ENCODE results near the gene AKT1. TPM values are rescaled to one million over a fixed set of nuclear protein-coding genes. Genes with fewer than 3 reads are reported as not detected.

Gene AKT1
- total and polyA plus RNA-seq, 3 experiments from 2014 or later, result 34.1 to 150 (median 147) TPM

- H3K36me3 Mint-ChIP-seq, result peaks cover 0 to 20% (median 0%) of the 10 kb centered on the region in 3 donors
- Histone ChIP-seq H3K4me3 (ENCODE audit: low read length) (peak overlapping the region; percentile 52), H3K9me3 (ENCODE audit: low read length) (no peaks in the 10 kb centered on the region), H3K27ac (ENCODE audit: low read depth, low read length) (peak overlapping the region; percentile 38), H3K36me3 (ENCODE audit: insufficient read depth, low read length) (peaks cover 4% of the 10 kb centered on the region), H3K4me1 (ENCODE audit: insufficient read depth, low read length) (peaks cover 31% of the 10 kb centered on the region), H3K27me3 (ENCODE audit: insufficient read depth, low read length, poor library complexity, severe bottlenecking) (no peaks in the 10 kb centered on the region)
- no peaks in the 10 kb centered on the region for H3K27me3 Mint-ChIP-seq
- H3K4me1 Mint-ChIP-seq, result peaks cover 36 to 68% (median 38%) of the 10 kb centered on the region in 3 donors
- no peak for DNase-seq
- ChIA-PET POLR2A (interaction anchor here (0.8 kb wide), 1 partner anchor 24 kb away, joined by 3 read pairs; no protein-coding TSS in a partner anchor), CTCF (interaction anchor here (2.1 kb wide), 1 partner anchor 26 kb away, joined by 7 read pairs; no protein-coding TSS in a partner anchor)
- H3K27ac Mint-ChIP-seq, result peak overlapping the region; percentile 72 to 92 (median 84)
- peak overlapping the region; percentile 86 to 93 (median 88) for H3K4me3 Mint-ChIP-seq
- H3K9me3 Mint-ChIP-seq, result no peaks in the 10 kb centered on the region
Observed at GRCh38 chr14:104794631-104794992, 936 bp downstream of the AKT1 start.

DNA sequence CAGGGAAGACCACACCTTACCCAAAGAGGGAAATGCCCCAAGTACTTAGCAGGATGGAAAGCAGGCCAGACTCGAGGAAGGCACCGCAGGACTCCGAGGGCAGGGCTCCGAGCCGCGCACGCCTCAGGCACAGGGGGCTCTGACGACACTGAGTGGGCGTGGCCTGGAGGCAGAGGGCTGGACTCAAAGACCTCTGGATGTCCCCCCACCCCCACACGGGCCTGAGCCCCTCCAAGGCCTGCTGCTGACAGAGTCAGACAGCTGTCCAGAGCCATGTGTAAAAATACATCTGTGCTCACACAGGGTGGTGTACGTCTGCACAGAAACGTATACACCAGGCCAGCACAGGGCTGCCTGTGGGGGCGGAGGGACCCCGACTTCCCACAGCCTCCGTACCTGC, 1.4 kb downstream of the AKT1 start:
- peak overlapping the region; percentile 72 to 92 (median 82) for H3K27ac Mint-ChIP-seq
- POLR2A ChIA-PET, result interaction anchor here (0.8 to 1.1 kb wide), 2 partner anchors 25 to 226 kb away, joined by 3 to 4 read pairs; partner anchors contain the start of gene CDCA4
- peaks cover 33 to 66% (median 34%) of the 10 kb centered on the region in 3 donors for H3K4me1 Mint-ChIP-seq
- peaks cover 0 to 22% (median 0%) of the 10 kb centered on the region in 3 donors for H3K36me3 Mint-ChIP-seq
- Histone ChIP-seq H3K4me3 (ENCODE audit: low read length) (peak overlapping the region; percentile 52), H3K27ac (ENCODE audit: low read depth, low read length) (peak overlapping the region; percentile 38), H3K36me3 (ENCODE audit: insufficient read depth, low read length) (peaks cover 4% of the 10 kb centered on the region), H3K27me3 (ENCODE audit: insufficient read depth, low read length, poor library complexity, severe bottlenecking) (no peaks in the 10 kb centered on the region), H3K4me1 (ENCODE audit: insufficient read depth, low read length) (peaks cover 31% of the 10 kb centered on the region), H3K9me3 (ENCODE audit: low read length) (no peaks in the 10 kb centered on the region)
- CTCF ChIA-PET, result interaction anchor here (1.1 to 2.1 kb wide), 2 partner anchors 24 to 26 kb away, joined by 3 to 7 read pairs; no protein-coding TSS in a partner anchor
- no peaks in the 10 kb centered on the region for H3K27me3 Mint-ChIP-seq
- H3K9me3 Mint-ChIP-seq, result no peaks in the 10 kb centered on the region
- peak in 4 of 5 donors; percentile 31 to 60 (median 33) for DNase-seq
- H3K4me3 Mint-ChIP-seq, result peak overlapping the region; percentile 86 to 93 (median 88)

- H3K9me3 ChIP-seq (ENCODE audit: low read length), result no peaks in the 10 kb centered on the region
- CTCF ChIA-PET, result interaction anchor here (1.1 to 2.1 kb wide), 2 partner anchors 23 to 25 kb away, joined by 3 to 7 read pairs; no protein-coding TSS in a partner anchor
- Mint-ChIP-seq H3K4me1 (peaks cover 31 to 62% (median 32%) of the 10 kb centered on the region in 3 donors), H3K27me3 (no peaks in the 10 kb centered on the region), H3K4me3 (peak overlapping the region; percentile 86 to 93 (median 88)), H3K9me3 (no peaks in the 10 kb centered on the region), H3K27ac (peak overlapping the region in 6 of 8 donors; percentile 46 to 92 (median 79)), H3K36me3 (peaks cover 0 to 22% (median 0%) of the 10 kb centered on the region in 3 donors)
- no peak overlapping the region for H3K27ac ChIP-seq (ENCODE audit: low read depth, low read length)
- peaks cover 31% of the 10 kb centered on the region for H3K4me1 ChIP-seq (ENCODE audit: insufficient read depth, low read length)
- H3K4me3 ChIP-seq (ENCODE audit: low read length), result peak overlapping the region; percentile 52
- no peaks in the 10 kb centered on the region for H3K27me3 ChIP-seq (ENCODE audit: insufficient read depth, low read length, poor library complexity, severe bottlenecking)
- POLR2A ChIA-PET, result interaction anchor here (1.1 kb wide), 1 partner anchor 227 kb away, joined by 4 read pairs; the partner anchor contains the start of gene CDCA4
- no peak for DNase-seq
- H3K36me3 ChIP-seq (ENCODE audit: insufficient read depth, low read length), result peaks cover 4% of the 10 kb centered on the region
Observed at GRCh38 chr14:104793703-104793959, 1.9 kb downstream of the AKT1 start.

DNA sequence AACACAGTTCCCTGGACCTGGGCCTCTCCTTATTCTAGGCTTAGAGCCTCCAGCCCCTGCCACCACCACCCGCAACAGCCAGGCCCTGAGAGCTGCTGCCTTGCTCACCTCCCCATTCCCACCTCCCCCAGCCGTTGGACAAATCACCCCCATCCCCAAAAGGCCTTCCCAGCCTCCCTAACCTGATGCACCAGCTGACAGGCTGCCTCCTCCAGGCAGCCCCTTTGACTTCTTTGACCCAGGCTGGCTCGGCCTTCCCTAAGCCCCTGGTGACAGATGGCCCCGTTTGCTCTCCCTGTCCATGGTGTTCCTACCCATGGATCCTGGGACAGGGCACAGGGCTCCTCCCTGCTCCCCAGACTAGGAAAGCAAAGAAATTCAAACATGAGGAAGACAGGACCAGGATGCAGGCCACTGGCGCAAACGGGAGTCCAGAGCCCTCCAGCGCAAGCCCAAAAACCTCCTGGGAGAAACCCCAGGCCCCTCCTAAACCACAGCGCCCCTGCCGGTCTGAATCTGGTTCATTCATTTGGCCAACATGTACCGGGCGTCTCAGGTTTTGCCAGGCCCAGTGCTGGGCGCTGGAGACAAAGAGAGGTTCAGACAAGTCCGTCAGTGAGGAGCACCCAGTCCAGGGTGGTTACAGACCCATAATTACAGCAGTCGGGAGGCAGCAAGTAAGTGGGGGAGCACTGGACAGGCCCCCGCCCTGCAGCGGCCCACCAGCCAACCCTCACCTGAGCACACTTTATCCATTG, 2.4 kb downstream of the AKT1 start:
- no peaks in the 10 kb centered on the region for H3K9me3 ChIP-seq (ENCODE audit: low read length)
- no peak overlapping the region for H3K4me3 ChIP-seq (ENCODE audit: low read length)
- CTCF ChIA-PET, result interaction anchor here (1.0 to 1.1 kb wide), 2 partner anchors 23 to 24 kb away, joined by 3 read pairs; no protein-coding TSS in a partner anchor
- POLR2A ChIA-PET, result interaction anchor here (1.1 kb wide), 1 partner anchor 227 kb away, joined by 4 read pairs; the partner anchor contains the start of gene CDCA4
- H3K9me3 Mint-ChIP-seq, result no peaks in the 10 kb centered on the region
- peaks cover 31% of the 10 kb centered on the region for H3K4me1 ChIP-seq (ENCODE audit: insufficient read depth, low read length)
- peaks cover 30 to 62% (median 32%) of the 10 kb centered on the region in 3 donors for H3K4me1 Mint-ChIP-seq
- H3K27ac Mint-ChIP-seq, result peak overlapping the region in 7 of 8 donors; percentile 17 to 93 (median 75)
- no peak overlapping the region for H3K27ac ChIP-seq (ENCODE audit: low read depth, low read length)
- H3K36me3 ChIP-seq (ENCODE audit: insufficient read depth, low read length), result peaks cover 4% of the 10 kb centered on the region
- H3K36me3 Mint-ChIP-seq, result peaks cover 0 to 22% (median 0%) of the 10 kb centered on the region in 3 donors
- H3K4me3 Mint-ChIP-seq, result peak overlapping the region; percentile 86 to 93 (median 88)
- H3K27me3 ChIP-seq (ENCODE audit: insufficient read depth, low read length, poor library complexity, severe bottlenecking), result no peaks in the 10 kb centered on the region
- DNase-seq, result no peak
- H3K27me3 Mint-ChIP-seq, result no peaks in the 10 kb centered on the region

DNA sequence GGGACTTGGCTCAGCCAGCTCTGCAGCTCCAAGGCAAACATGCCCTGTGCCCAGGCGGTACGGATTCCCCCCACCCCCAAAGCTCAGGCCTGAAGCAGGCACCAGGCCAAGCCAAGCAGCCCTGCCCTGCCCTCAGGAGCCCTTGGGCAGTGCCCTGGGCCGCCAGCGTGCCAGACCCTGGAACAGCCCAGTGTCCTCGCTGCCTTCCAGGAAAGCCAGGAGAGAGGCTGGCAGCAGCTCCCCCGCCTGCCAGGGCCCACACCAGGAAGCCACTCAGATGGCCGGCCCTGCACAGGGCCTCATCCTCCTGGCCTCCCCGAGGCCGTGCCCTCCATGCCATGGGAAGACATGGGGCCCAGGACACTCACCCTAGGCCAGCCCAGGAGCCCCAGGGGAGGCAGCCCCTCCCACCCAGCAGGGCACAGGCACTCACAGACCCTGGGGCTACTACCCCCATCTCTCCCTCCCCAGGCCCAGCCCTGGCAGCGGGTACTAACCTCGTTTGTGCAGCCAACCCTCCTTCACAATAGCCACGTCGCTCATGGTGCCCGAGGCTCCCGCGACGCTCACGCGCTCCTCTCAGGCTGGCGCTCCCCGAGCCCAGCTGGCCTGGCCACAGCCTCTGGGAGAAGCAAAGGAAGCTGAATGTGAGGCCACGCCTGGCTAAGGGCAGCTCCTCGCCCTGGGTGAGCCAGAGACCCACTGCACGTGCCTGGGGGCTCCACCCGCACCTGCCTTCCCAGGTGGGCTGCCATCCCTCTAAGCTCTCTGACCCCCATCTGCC, 3.3 kb downstream of the AKT1 start:
- peak overlapping the region in 3 of 8 donors; percentile 64 to 93 (median 70) for H3K27ac Mint-ChIP-seq
- Histone ChIP-seq H3K27me3 (ENCODE audit: insufficient read depth, low read length, poor library complexity, severe bottlenecking) (no peaks in the 10 kb centered on the region), H3K27ac (ENCODE audit: low read depth, low read length) (no peak overlapping the region), H3K4me1 (ENCODE audit: insufficient read depth, low read length) (peaks cover 32% of the 10 kb centered on the region), H3K36me3 (ENCODE audit: insufficient read depth, low read length) (peaks cover 4% of the 10 kb centered on the region), H3K9me3 (ENCODE audit: low read length) (no peaks in the 10 kb centered on the region), H3K4me3 (ENCODE audit: low read length) (no peak overlapping the region)
- CTCF ChIA-PET, result interaction anchor here (1.0 kb wide), 1 partner anchor 23 kb away, joined by 3 read pairs; no protein-coding TSS in a partner anchor
- peaks cover 0 to 22% (median 0%) of the 10 kb centered on the region in 3 donors for H3K36me3 Mint-ChIP-seq
- no peak for DNase-seq
- H3K9me3 Mint-ChIP-seq, result no peaks in the 10 kb centered on the region
- POLR2A ChIA-PET, result interaction anchor here (0.9 to 1.7 kb wide), 2 partner anchors 9 to 33 kb away, joined by 3 to 5 read pairs; partner anchors contain the start of gene ZBTB42
- no peaks in the 10 kb centered on the region for H3K27me3 Mint-ChIP-seq
- peaks cover 30 to 65% (median 32%) of the 10 kb centered on the region in 3 donors for H3K4me1 Mint-ChIP-seq
- H3K4me3 Mint-ChIP-seq, result peak overlapping the region in 3 of 7 donors; percentile 53 to 90 (median 61)

- Mint-ChIP-seq H3K27me3 (no peaks in the 10 kb centered on the region), H3K9me3 (no peaks in the 10 kb centered on the region), H3K36me3 (peaks cover 0 to 22% (median 0%) of the 10 kb centered on the region in 3 donors), H3K4me1 (peaks cover 29 to 64% (median 32%) of the 10 kb centered on the region in 3 donors), H3K27ac (peak overlapping the region in 4 of 8 donors; percentile 24 to 66 (median 56)), H3K4me3 (peak overlapping the region in 2 of 7 donors; percentile 17 to 80)
- Histone ChIP-seq H3K27ac (ENCODE audit: low read depth, low read length) (no peak overlapping the region), H3K36me3 (ENCODE audit: insufficient read depth, low read length) (peaks cover 4% of the 10 kb centered on the region), H3K4me1 (ENCODE audit: insufficient read depth, low read length) (peaks cover 37% of the 10 kb centered on the region), H3K9me3 (ENCODE audit: low read length) (no peaks in the 10 kb centered on the region), H3K27me3 (ENCODE audit: insufficient read depth, low read length, poor library complexity, severe bottlenecking) (no peaks in the 10 kb centered on the region), H3K4me3 (ENCODE audit: low read length) (no peak overlapping the region)
- POLR2A ChIA-PET, result interaction anchor here (0.9 to 1.7 kb wide), 2 partner anchors 9 to 34 kb away, joined by 3 to 5 read pairs; partner anchors contain the start of gene ZBTB42
- no peak for DNase-seq
- CTCF ChIA-PET, result no interaction called here
Observed at GRCh38 chr14:104791425-104791824, 4.1 kb downstream of the AKT1 start.

- H3K4me3 Mint-ChIP-seq, result no peak overlapping the region
- ChIA-PET POLR2A (no interaction called here), CTCF (interaction anchor here (1.2 kb wide), 1 partner anchor 22 kb away, joined by 5 read pairs; no protein-coding TSS in a partner anchor)
- H3K9me3 Mint-ChIP-seq, result no peaks in the 10 kb centered on the region
- peaks cover 25 to 65% (median 32%) of the 10 kb centered on the region in 3 donors for H3K4me1 Mint-ChIP-seq
- H3K36me3 Mint-ChIP-seq, result peaks cover 0 to 22% (median 0%) of the 10 kb centered on the region in 3 donors
- DNase-seq, result no peak
- H3K27me3 Mint-ChIP-seq, result no peaks in the 10 kb centered on the region
- H3K36me3 ChIP-seq (ENCODE audit: insufficient read depth, low read length), result peaks cover 4% of the 10 kb centered on the region
- H3K27ac Mint-ChIP-seq, result peak overlapping the region in 1 of 8 donors; percentile 54
- H3K27ac ChIP-seq (ENCODE audit: low read depth, low read length), result no peak overlapping the region
- H3K4me1 ChIP-seq (ENCODE audit: insufficient read depth, low read length), result peaks cover 31% of the 10 kb centered on the region
- H3K27me3 ChIP-seq (ENCODE audit: insufficient read depth, low read length, poor library complexity, severe bottlenecking), result no peaks in the 10 kb centered on the region
- no peaks in the 10 kb centered on the region for H3K9me3 ChIP-seq (ENCODE audit: low read length)
- H3K4me3 ChIP-seq (ENCODE audit: low read length), result no peak overlapping the region
Observed at GRCh38 chr14:104789752-104790743, 5.5 kb downstream of the AKT1 start.
